CMK (cell line): Measurements from ENCODE around the gene ITGAL.

ENCODE experiments used
- DNase-seq: peaks from one replicate; pipeline ENCODE4 v3.0.0-alpha.2; 2010; ENCODE audit warnings: low read depth

ITGAL gene

DNA sequence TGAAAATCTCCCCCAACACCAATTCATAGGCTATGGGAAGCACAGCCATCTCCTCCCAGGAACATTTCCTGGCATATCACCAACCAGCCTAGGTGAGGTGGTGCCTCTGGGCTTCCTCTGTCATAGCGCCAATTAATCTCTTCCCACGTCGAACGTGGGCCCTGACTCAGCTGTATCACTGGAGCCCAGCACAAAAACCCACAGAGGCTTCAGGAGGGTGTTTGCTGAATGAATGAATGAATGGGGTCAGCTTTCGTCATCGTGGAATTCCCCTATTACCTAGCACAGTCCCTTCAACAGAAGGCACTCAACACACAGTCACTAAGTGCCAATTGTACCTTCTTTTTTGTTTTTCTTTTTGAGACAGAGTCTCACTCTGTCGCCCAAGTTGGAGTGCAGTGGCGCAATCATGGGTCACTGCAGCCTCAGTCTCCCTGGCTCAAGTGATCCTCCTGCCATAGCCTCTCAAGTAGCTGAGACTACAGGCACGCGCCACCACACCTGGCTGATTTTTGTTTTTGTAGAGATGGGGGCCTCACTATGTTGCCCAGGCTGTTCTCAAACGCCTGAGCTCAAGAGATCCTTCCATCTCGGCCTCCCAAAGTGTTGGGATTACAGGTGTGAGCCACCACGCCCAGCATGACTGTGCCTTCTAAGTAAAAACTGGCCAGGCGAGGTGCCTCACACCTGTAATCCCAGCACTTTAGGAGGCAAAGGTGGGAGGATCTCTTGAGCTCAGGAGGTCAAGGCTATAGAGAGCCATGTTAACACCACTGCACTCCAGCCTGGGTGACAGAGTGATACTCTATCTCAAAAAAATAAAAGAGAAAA lies 94.8 kb downstream of the ITGAL start:
- DNase-seq: no peak

DNA sequence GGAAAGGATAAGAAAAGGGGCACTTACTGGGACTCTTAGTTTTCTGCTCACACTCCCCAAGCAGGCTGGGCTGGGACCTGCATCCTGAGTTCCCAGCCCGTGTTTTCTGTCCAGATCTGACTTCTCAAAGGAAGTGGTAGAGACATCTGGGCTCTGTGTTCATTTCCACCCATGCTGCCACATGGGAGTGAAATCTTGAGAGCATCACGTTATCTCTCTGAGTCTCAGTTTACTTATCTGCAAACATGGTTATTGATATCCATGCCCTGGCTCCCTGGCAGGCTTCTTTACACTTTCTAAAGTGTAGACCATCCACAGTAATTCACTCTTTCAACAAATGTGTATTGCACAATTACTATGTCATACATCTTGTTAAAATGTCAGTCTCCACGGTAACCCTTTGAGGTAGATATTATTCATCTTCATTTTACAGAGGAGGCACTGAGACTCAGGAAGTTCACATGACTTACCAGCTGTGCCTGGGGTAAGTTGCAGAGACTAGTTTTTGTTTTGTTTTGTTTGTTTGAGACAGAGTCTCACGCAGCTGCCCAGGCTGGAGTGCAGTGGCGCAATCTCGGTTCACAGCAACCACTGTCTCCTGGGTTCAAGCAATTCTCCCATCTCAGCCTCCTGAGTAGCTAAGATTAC lies 95.6 kb downstream of the ITGAL start:
- DNase-seq: no peak

DNA sequence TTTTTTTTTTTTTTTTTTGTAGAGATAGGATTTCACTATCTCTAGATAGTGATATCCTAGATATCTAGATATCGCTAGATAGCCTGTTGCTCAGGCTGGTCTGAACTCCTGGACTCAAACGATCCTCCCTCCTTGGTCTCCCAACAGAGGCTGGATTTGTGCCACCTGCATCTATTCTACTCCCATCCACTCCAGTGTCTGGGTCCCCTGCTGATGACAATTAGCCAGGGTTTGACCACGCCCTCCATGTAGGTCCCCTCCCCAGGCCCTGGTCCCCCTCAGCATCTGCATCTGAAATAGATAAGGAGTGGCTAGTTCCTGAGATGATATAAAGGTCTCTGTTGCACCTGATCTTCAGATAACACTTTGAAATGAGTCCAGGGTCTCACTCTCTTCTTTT lies 96.7 kb downstream of the ITGAL start:
- no peak for DNase-seq

DNA sequence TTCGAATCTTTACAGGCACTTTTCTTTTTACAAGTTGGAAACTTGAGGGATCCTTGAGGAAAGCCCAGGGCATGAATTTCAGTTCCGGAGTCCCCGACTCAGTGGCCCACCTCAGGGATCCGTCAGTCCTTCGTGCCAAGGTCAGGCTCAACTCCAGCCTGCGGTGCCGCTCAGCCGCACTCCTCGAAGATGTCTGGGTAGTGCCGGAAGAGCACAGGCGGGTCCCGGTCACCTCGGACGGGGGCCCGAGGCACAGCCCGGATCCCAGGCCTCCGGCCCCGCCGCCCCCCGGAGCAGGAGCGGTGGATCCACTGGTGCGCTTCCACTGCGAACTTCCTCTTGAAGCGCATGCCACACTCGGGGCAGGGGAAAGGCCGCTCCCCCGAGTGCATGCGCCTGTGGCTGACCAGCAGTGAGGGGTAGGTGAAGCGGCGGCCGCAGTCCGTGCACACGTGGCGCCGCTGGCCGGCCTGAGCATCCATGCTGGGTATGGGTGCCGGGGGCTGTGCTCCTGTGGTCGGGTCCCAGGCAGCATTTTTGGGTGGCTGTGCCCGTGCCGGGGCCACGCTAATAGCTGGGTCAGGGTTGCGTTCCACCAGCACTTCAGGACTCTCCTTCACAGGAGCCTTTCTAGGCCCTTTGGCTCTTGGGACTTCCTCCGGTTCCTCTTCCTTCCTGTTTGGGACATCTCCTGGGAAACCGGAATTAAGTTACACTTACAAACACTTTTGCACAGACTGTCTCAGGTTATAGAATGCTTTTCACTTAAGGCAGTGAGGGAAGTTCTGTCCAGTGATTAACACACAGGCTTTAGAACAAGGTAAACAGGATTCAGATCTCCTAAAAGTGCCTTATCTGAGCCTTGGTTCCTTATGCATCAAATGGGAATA lies 97.4 kb downstream of the ITGAL start:
- DNase-seq: no peak

DNA sequence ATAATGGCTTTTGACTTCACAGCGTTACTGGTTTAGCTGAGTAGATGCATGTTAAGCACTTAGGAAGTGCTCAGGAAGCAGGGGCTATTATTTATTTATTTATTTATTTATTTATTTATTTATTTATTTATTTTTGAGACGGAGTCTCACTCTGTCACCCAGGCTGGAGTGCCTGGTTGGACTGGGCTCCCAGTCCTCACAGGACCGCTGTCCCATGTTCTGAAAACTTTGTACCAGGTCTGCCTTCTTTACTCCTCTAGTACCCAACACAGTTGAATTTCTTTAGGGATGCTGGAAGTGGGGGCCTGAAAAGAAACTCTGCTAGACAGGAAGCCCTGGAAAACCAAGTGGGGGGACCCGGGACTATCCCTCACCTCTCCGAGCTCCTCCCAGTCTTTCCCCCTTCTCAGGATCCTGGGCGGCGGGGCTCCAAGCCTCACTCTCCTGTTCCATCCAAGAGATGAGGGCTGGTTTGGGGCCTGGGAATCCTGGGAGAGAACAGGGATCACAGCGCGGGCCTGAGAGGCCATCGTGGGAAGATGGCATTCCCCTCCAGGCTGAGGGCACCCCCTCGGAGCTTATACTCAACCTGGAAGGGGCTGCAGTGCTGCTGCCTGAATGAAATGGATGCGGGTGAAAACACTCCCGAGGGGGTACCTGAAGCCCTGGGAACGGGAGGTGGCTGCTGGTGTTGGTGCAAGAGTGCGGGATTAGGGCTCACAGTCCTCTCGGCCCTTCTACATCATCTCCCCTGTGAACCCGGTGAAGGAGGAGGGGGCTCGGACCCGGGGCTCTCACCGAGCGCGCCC lies 98.3 kb downstream of the ITGAL start:
- no peak for DNase-seq

DNA sequence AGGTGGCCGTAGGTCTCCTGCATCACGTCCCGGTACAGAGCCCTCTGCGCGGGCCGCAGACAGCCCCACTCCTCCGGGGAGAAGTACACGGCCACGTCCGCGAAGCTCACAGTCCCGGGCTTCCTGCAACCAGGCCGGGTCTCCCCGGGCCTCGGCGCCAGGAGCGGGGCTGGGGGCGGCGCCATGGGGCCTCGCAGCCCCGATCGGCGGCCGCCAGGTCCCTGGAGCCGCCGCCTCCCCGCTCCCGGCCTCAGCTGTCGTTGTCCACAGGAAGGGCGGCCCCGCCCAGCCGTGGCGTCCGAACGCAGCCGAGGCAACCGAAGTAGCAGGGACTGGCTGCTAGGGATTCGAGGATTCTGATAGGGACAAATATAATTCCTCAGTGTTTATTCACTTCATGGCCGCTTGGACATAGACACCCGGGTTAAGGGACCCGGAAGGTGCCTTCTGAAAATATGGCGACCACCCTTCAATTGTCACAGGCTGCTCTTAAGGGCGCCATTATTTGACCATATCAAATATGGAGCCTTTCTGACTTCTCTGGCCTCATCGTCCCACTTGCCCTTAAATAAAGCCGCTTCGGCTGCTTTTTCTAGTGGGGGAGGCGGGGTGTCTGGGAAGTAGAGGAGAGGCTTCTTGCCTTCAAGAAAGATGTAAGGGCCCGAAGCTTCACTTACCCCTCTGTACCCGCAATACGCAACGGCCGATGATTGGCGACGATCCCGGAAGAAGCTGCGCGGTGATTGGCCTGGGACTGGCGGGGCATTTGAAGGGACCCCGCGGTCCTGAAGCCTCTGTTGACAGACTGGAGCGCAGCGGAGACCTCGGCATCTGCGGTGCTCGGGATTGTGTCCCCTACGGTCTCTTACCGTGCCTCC lies 99.1 kb downstream of the ITGAL start, which contains the start of gene ZNF688:
Gene ZNF688 (minus strand): TSS at position 270 of the 878 bp plus-strand sequence. CDS start 85 bp downstream, at position 185.
- DNase-seq: peak; percentile 82
